ENCODE results near the gene IQCK. TPM values are rescaled to one million over a fixed set of nuclear protein-coding genes. Genes with fewer than 3 reads are reported as not detected.

Gene IQCK
- total and polyA plus RNA-seq, 2 donors (not counting 3 experiments of a cell fraction or from before 2014, with no cell fraction given), result 17.2 to 18.1 TPM

- Histone ChIP-seq H3K36me3 (ENCODE audit: control insufficient read depth in 2 of 2, extremely low read depth in 1 of 2, insufficient read depth in 2 of 2, low read length in 2 of 2) (no peaks in the 10 kb centered on the region), H3K9ac (replicated peaks; ENCODE audit: extremely low read depth, insufficient read depth, low read length) (no peak overlapping the region), H4K20me1 (replicated peaks; ENCODE audit: control insufficient read depth, extremely low read depth, insufficient read depth, low read length) (no peaks in the 10 kb centered on the region), H2AFZ (ENCODE audit: low read depth, low read length) (no peak overlapping the region), H3K4me2 (ENCODE audit: insufficient read depth, low read length) (no peak overlapping the region), H3K4me1 (ENCODE audit: control insufficient read depth, extremely low read depth, insufficient read depth, low read length) (peaks cover 18% of the 10 kb centered on the region), H3K27me3 (ENCODE audit: control insufficient read depth in 2 of 2, insufficient read depth in 2 of 2, low read length in 2 of 2) (no peaks in the 10 kb centered on the region), H3K79me2 (ENCODE audit: control insufficient read depth, insufficient read depth, low read length) (no peaks in the 10 kb centered on the region), H3K9me1 (replicated peaks; ENCODE audit: control insufficient read depth, extremely low read depth, insufficient read depth, low read length) (no peaks in the 10 kb centered on the region), H3K9me3 (replicated peaks; ENCODE audit: control insufficient read depth, insufficient read depth, low read length) (no peaks in the 10 kb centered on the region), H3K27ac (ENCODE audit: insufficient read depth, low read depth, low read length) (no peak overlapping the region), H3K4me3 (replicated peaks in 1 of 3; ENCODE audit: insufficient read depth in 1 of 3, low read depth in 1 of 3, low read length in 3 of 3) (no peak overlapping the region)
- dilution Hi-C loops (cut with MboI; ENCODE audit: extremely low pct_ligation_motif_present, low sequenced_read_pairs) (no loop called here), intact Hi-C loops (cut with micrococcal nuclease) (no loop called here)
- no TSS peak for BruUV-seq (replicated peaks)
- DNase-seq (ENCODE audit: low read depth, low spot score), result no peak
- ChIA-PET POLR2A (no interaction called here), CTCF (interaction anchor here (1.6 kb wide), 1 partner anchor 226 kb away, joined by 3 read pairs; no protein-coding TSS in a partner anchor)
- no peak for FAIRE-seq
- TF ChIP-seq MYC (IDR thresholded peaks at IDR 0.05; ENCODE audit: low read depth, low read length) (no peak), MAX (IDR thresholded peaks at IDR 0.05; ENCODE audit: insufficient read depth, insufficient read length) (no peak), GATA2 (IDR thresholded peaks at IDR 0.05; ENCODE audit: insufficient read depth, insufficient read length, low read depth, low read length) (no peak), POLR2A (IDR thresholded peaks at IDR 0.05; ENCODE audit: low read depth, low read length) (no peak)
Observed at GRCh38 chr16:19809693-19810092, 91.6 kb downstream of the IQCK start.

GRCh38 chr16:19810817-19811731, 93.0 kb downstream of the IQCK start:
- no peaks in the 10 kb centered on the region for H3K79me2 ChIP-seq (ENCODE audit: control insufficient read depth, insufficient read depth, low read length)
- H2AFZ ChIP-seq (ENCODE audit: low read depth, low read length), result no peak overlapping the region
- DNase-seq (ENCODE audit: low read depth, low spot score), result peak; percentile 69
- TF ChIP-seq MAX (IDR thresholded peaks at IDR 0.05; ENCODE audit: insufficient read depth, insufficient read length) (no peak), MYC (IDR thresholded peaks at IDR 0.05; ENCODE audit: low read depth, low read length) (no peak), GATA2 (IDR thresholded peaks at IDR 0.05; ENCODE audit: insufficient read depth, insufficient read length, low read depth, low read length) (peak; percentile 16), CTCF (IDR thresholded peaks at IDR 0.05; ENCODE audit: extremely low read depth in 1 of 2, insufficient read depth in 1 of 2, low read depth in 1 of 2, low read length in 2 of 2) (no peak), JUN (IDR thresholded peaks at IDR 0.05; ENCODE audit: borderline replicate concordance, insufficient read depth, insufficient read length, low read depth) (no peak)
- ChIA-PET POLR2A (no interaction called here), CTCF (interaction anchor here (1.5 kb wide), 1 partner anchor 96 kb away, joined by 3 read pairs; no protein-coding TSS in a partner anchor)
- no peaks in the 10 kb centered on the region for H4K20me1 ChIP-seq (replicated peaks; ENCODE audit: control insufficient read depth, extremely low read depth, insufficient read depth, low read length)
- FAIRE-seq, result peak; percentile 79
- peak overlapping the region; percentile 34 for H3K27ac ChIP-seq (ENCODE audit: insufficient read depth, low read depth, low read length)
- BruUV-seq (replicated peaks), result no TSS peak
- H3K4me2 ChIP-seq (ENCODE audit: insufficient read depth, low read length), result peak overlapping the region; percentile 22
- no peak overlapping the region for H3K9ac ChIP-seq (replicated peaks; ENCODE audit: extremely low read depth, insufficient read depth, low read length)
- H3K9me3 ChIP-seq (replicated peaks; ENCODE audit: control insufficient read depth, insufficient read depth, low read length), result no peaks in the 10 kb centered on the region
- no peak overlapping the region for H3K4me3 ChIP-seq (replicated peaks in 1 of 3; ENCODE audit: insufficient read depth in 1 of 3, low read depth in 1 of 3, low read length in 3 of 3)
- dilution Hi-C loops (cut with MboI; ENCODE audit: extremely low pct_ligation_motif_present, low sequenced_read_pairs), result no loop called here
- peaks cover 12% of the 10 kb centered on the region for H3K4me1 ChIP-seq (ENCODE audit: control insufficient read depth, extremely low read depth, insufficient read depth, low read length)
- no peaks in the 10 kb centered on the region for H3K9me1 ChIP-seq (replicated peaks; ENCODE audit: control insufficient read depth, extremely low read depth, insufficient read depth, low read length)
- intact Hi-C loops (cut with micrococcal nuclease), result no loop called here
- no peaks in the 10 kb centered on the region for H3K27me3 ChIP-seq (ENCODE audit: control insufficient read depth in 2 of 2, insufficient read depth in 2 of 2, low read length in 2 of 2)
- no peaks in the 10 kb centered on the region for H3K36me3 ChIP-seq (ENCODE audit: control insufficient read depth in 2 of 2, extremely low read depth in 1 of 2, insufficient read depth in 2 of 2, low read length in 2 of 2)

Data from endothelial cell of umbilical vein (primary cell).